Suprapubic skin (tissue), 3 donors: ENCODE measurements around the gene RELN.

ENCODE experiments used
- POLR2AphosphoS5 ChIP-seq, 3 donors: sonication (generic); formaldehyde crosslinking; IDR thresholded peaks; one replicate each; pipeline ENCODE4 v1.6.1; 2017; ENCODE audit warnings: antibody characterized with exemption in 3 of 3
- TF ChIP-seq, protein P1 (sequence below), 2 donors: fragments of 200-600 bp in 1 of 2; fragments of 450-650 bp in 1 of 2; sonication (generic) in 1 of 2; IDR thresholded peaks; one replicate each; pipeline ENCODE4 v1.5.1; 2016 to 2019; ENCODE audit warnings: antibody characterized with exemption in 2 of 2, mild to moderate bottlenecking in 1 of 2, moderate library complexity in 1 of 2

DNA sequence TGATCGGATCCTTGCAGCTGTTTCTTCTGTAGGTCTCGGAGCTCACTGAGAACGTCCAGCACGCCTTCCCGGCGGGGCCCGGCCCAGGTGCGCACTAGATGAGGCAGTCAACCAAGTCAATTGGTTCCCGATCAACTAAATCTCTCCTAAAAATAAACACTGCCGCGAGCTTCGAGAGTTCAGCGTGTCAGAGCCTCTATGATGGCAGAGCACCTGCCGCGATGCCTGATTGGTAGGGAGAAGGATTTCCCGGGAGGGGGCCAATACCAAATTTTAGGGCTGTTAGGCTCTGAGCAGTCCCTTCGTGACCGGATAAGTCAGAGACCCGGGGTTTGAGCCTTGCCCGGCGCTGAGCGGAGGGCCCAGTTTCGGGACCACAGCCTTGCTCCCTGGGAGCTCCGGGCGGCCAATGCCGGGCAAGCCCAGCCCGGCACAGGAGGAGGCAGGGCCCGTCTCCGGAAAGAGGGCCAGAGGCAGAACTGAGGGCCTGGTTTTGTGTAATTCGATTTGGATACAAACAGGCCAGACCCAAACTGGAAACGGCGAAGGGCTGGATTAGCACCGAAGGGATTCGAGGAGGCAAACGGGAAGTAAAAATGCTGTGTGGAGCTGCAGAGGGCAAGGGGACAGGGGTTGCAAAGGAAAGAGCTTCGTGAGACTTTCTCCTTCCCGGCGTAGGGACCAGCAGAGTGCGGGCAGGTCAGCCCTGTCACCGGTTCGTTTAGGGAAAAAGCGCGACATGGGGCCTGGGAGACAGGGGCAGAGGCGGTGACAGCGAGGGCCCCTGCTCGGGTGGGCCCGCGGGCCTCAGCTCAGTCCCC lies 544.0 kb downstream of the RELN start:
- TF ChIP-seq, protein P1, sequence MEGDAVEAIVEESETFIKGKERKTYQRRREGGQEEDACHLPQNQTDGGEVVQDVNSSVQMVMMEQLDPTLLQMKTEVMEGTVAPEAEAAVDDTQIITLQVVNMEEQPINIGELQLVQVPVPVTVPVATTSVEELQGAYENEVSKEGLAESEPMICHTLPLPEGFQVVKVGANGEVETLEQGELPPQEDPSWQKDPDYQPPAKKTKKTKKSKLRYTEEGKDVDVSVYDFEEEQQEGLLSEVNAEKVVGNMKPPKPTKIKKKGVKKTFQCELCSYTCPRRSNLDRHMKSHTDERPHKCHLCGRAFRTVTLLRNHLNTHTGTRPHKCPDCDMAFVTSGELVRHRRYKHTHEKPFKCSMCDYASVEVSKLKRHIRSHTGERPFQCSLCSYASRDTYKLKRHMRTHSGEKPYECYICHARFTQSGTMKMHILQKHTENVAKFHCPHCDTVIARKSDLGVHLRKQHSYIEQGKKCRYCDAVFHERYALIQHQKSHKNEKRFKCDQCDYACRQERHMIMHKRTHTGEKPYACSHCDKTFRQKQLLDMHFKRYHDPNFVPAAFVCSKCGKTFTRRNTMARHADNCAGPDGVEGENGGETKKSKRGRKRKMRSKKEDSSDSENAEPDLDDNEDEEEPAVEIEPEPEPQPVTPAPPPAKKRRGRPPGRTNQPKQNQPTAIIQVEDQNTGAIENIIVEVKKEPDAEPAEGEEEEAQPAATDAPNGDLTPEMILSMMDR (IDR thresholded peaks at IDR 0.05) = no peak
- TF ChIP-seq POLR2AphosphoS5 (IDR thresholded peaks at IDR 0.05) = no peak
